Neural crest cell (in vitro differentiated cells): ENCODE results near the gene SPOCK1. TPM values are rescaled to one million over a fixed set of nuclear protein-coding genes. Genes with fewer than 3 reads are reported as not detected.

Experiments used
- DNase-seq: peaks from one replicate; pipeline ENCODE4 v3.0.0; 2021; ENCODE audit warnings: low read depth, mixed read lengths, low spot score
- H3K27ac Mint-ChIP-seq: one replicate; pipeline ENCODE4 v1.8.0; 2021; ENCODE audit warnings: mild to moderate bottlenecking, mixed read lengths; ENCODE audit not compliant: unreplicated experiment
- H3K27me3 Mint-ChIP-seq: 2 replicates; pipeline ENCODE4 v1.8.0; 2021; ENCODE audit warnings: low read depth, mild to moderate bottlenecking, mixed read lengths
- H3K36me3 Mint-ChIP-seq: 2 replicates; pipeline ENCODE4 v1.8.0; 2021; ENCODE audit warnings: low read depth, mild to moderate bottlenecking, mixed read lengths
- H3K4me1 Mint-ChIP-seq: 2 replicates; pipeline ENCODE4 v1.8.0; 2021; ENCODE audit warnings: mixed read lengths
- H3K4me3 Mint-ChIP-seq: one replicate; pipeline ENCODE4 v1.8.0; 2021; ENCODE audit warnings: mild to moderate bottlenecking, mixed read lengths
- H3K9me3 Mint-ChIP-seq: 2 replicates; pipeline ENCODE4 v1.8.0; 2021; ENCODE audit warnings: mixed read lengths
- CTCF ChIP-seq: fragments of 200-600 bp; sonication (generic); conservative IDR thresholded peaks from 2 replicates; pipeline ENCODE4 v1.5.0; 2021; ENCODE audit warnings: antibody characterized with exemption, mild to moderate bottlenecking
- total RNA-seq: library from RNA; stranded (reverse); gene quantifications from 2 replicates; pipeline ENCODE4 v1.2.1, GENCODE V29; 2021

Gene SPOCK1
- total RNA-seq, 1 donor from 2014 or later, result 89.7 TPM

- H3K4me3 Mint-ChIP-seq, result no peak overlapping the region
- H3K9me3 Mint-ChIP-seq, result no peaks in the 10 kb centered on the region
- H3K27ac Mint-ChIP-seq, result no peak overlapping the region
- TF ChIP-seq CTCF, result no peak
- no peaks in the 10 kb centered on the region for H3K27me3 Mint-ChIP-seq
- H3K4me1 Mint-ChIP-seq, result peaks cover 15% of the 10 kb centered on the region
- no peaks in the 10 kb centered on the region for H3K36me3 Mint-ChIP-seq
- no peak for DNase-seq
These were observed 204.5 kb downstream of the SPOCK1 start for GRCh38 chr5:137294604-137295003.

- Mint-ChIP-seq H3K4me3 (no peak overlapping the region), H3K9me3 (no peaks in the 10 kb centered on the region), H3K4me1 (peaks cover 15% of the 10 kb centered on the region), H3K36me3 (no peaks in the 10 kb centered on the region), H3K27ac (no peak overlapping the region), H3K27me3 (peaks cover 2% of the 10 kb centered on the region)
- DNase-seq, result no peak
- no peak for TF ChIP-seq CTCF
These were observed 206.6 kb downstream of the SPOCK1 start for GRCh38 chr5:137292461-137293027.

- H3K36me3 Mint-ChIP-seq, result no peaks in the 10 kb centered on the region
- no peak overlapping the region for H3K27ac Mint-ChIP-seq
- no peak for TF ChIP-seq CTCF
- no peak overlapping the region for H3K4me3 Mint-ChIP-seq
- peaks cover 11% of the 10 kb centered on the region for H3K4me1 Mint-ChIP-seq
- H3K27me3 Mint-ChIP-seq, result peaks cover 2% of the 10 kb centered on the region
- H3K9me3 Mint-ChIP-seq, result no peaks in the 10 kb centered on the region
- DNase-seq, result no peak
These were observed 207.7 kb downstream of the SPOCK1 start for GRCh38 chr5:137291436-137291835.

DNA sequence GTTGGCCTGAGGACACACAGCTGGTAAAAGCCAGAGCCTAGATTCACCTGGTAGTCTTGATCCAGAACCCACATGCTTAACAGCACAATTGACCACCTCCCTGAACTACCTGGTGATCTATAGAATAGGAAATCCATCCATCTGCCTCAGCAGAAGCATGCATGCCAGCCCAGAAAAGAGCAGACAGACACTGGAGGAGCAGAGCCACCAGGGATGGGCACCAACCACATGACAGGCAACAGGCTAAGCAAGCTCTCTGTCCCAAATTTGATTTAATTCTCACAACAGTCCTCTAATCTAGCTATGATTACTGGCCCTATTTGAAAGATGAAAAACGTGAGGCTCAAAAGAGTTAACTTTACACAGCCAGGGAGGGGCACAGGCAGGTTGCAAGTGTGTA lies 208.1 kb downstream of the SPOCK1 start:
- DNase-seq, result no peak
- no peaks in the 10 kb centered on the region for H3K9me3 Mint-ChIP-seq
- H3K4me1 Mint-ChIP-seq, result peaks cover 7% of the 10 kb centered on the region
- H3K27me3 Mint-ChIP-seq, result peaks cover 2% of the 10 kb centered on the region
- H3K4me3 Mint-ChIP-seq, result no peak overlapping the region
- no peak overlapping the region for H3K27ac Mint-ChIP-seq
- no peak for TF ChIP-seq CTCF
- no peaks in the 10 kb centered on the region for H3K36me3 Mint-ChIP-seq

DNA sequence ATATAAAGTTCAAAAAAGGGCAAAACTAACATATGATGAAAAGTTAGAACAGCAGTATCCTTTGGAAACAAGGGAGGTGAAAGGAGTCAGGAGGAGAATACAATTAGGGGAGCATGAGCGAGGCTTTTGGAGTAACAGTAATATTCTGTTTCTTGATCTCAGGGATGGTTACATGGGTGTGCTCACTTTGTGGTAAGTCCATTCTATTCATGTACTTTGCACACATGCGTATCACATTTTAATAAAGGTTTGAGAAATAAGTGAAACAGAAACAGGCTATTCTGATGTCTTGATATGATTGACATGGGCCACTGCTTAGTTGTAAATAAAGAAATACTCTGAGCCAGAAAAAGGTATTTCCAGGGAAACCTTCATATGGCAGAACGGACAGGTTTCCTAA lies 208.8 kb downstream of the SPOCK1 start:
- TF ChIP-seq CTCF, result no peak
- H3K4me1 Mint-ChIP-seq, result peaks cover 7% of the 10 kb centered on the region
- no peaks in the 10 kb centered on the region for H3K9me3 Mint-ChIP-seq
- no peak overlapping the region for H3K4me3 Mint-ChIP-seq
- no peaks in the 10 kb centered on the region for H3K36me3 Mint-ChIP-seq
- H3K27me3 Mint-ChIP-seq, result peaks cover 2% of the 10 kb centered on the region
- no peak overlapping the region for H3K27ac Mint-ChIP-seq
- DNase-seq, result no peak
